Middle frontal gyrus (tissue), 1 donor: ENCODE data around the gene COL18A1.
"Not testable (repeated sequence)": the region's sequence is repeated elsewhere in the genome, so short reads cannot be mapped to it uniquely, and the experiment has no call there.

Experiments used
- DNase-seq: peaks from one replicate; pipeline ENCODE4 v3.0.0-alpha.2; 2015; ENCODE audit warnings: low spot score; ENCODE audit errors: extremely low spot score

Gene COL18A1

GRCh38 chr21:45427331-45428271 is 22.6 kb downstream of the COL18A1 start:
- DNase-seq, result no peak

- DNase-seq, result no peak
Measured at GRCh38 chr21:45428534-45428933, 23.6 kb downstream of the COL18A1 start.

GRCh38 chr21:45429221-45430175 is 24.5 kb downstream of the COL18A1 start:
- DNase-seq, result no peak

GRCh38 chr21:45430521-45431501 is 25.8 kb downstream of the COL18A1 start:
- no peak for DNase-seq

- DNase-seq, result no peak
Measured at GRCh38 chr21:45431781-45432572, 27.0 kb downstream of the COL18A1 start.

GRCh38 chr21:45432575-45433255 is 27.8 kb downstream of the COL18A1 start:
- DNase-seq, result no peak

GRCh38 chr21:45433301-45433700 is 28.3 kb downstream of the COL18A1 start:
- no peak for DNase-seq

- no peak for DNase-seq
Measured at GRCh38 chr21:45433911-45434644, 29.1 kb downstream of the COL18A1 start.

GRCh38 chr21:45434645-45435217 is 29.8 kb downstream of the COL18A1 start:
- no peak for DNase-seq

GRCh38 chr21:45435405-45435981 is 30.5 kb downstream of the COL18A1 start:
- DNase-seq, result no peak

GRCh38 chr21:45436351-45437065 is 31.5 kb downstream of the COL18A1 start:
- no peak for DNase-seq

- not testable (repeated sequence) for DNase-seq
Measured at GRCh38 chr21:45437844-45438243, 32.9 kb downstream of the COL18A1 start.

GRCh38 chr21:45438391-45439145 is 33.6 kb downstream of the COL18A1 start:
- no peak for DNase-seq

GRCh38 chr21:45439161-45439872 is 34.4 kb downstream of the COL18A1 start:
- peak; percentile 66 for DNase-seq

- no peak for DNase-seq
Measured at GRCh38 chr21:45439901-45440461, 35.0 kb downstream of the COL18A1 start.
